ENCODE results near the gene PTAR1. TPM values are rescaled to one million over a fixed set of nuclear protein-coding genes. Genes with fewer than 3 reads are reported as not detected.

The PTAR1 gene
- total RNA-seq, 1 donor from 2014 or later: 98.2 TPM

- peak; percentile 17 for DNase-seq
These were observed 85.6 kb downstream of the PTAR1 start for GRCh38 chr9:69674112-69674685.

- DNase-seq: no peak
These were observed 86.5 kb downstream of the PTAR1 start for GRCh38 chr9:69673311-69673640.

GRCh38 chr9:69672596-69673310 is 87.1 kb downstream of the PTAR1 start:
- peak; percentile 93 for DNase-seq

- peak; percentile 90 for DNase-seq
These were observed 87.8 kb downstream of the PTAR1 start, which contains the start of gene APBA1 for GRCh38 chr9:69671879-69672595. Gene APBA1, minus strand, starts transcription at chr9:69672371.

- peak; percentile 43 for DNase-seq
These were observed 88.4 kb downstream of the PTAR1 start for GRCh38 chr9:69671311-69671878.

- DNase-seq: no peak
These were observed 92.5 kb downstream of the PTAR1 start for GRCh38 chr9:69667306-69667705.

GRCh38 chr9:69660304-69660703 is 99.5 kb downstream of the PTAR1 start:
- no peak for DNase-seq

Other genes with a start within 250 kb of the PTAR1 start
- 7.7 TPM for gene APBA1, start 87.6 kb downstream of the PTAR1 start, total RNA-seq
- gene CFAP95, start 60.8 kb upstream of the PTAR1 start, total RNA-seq: not detected

Measured in tongue (tissue), 2 donors.